ENCODE data around the gene F3.

The F3 gene

DNA sequence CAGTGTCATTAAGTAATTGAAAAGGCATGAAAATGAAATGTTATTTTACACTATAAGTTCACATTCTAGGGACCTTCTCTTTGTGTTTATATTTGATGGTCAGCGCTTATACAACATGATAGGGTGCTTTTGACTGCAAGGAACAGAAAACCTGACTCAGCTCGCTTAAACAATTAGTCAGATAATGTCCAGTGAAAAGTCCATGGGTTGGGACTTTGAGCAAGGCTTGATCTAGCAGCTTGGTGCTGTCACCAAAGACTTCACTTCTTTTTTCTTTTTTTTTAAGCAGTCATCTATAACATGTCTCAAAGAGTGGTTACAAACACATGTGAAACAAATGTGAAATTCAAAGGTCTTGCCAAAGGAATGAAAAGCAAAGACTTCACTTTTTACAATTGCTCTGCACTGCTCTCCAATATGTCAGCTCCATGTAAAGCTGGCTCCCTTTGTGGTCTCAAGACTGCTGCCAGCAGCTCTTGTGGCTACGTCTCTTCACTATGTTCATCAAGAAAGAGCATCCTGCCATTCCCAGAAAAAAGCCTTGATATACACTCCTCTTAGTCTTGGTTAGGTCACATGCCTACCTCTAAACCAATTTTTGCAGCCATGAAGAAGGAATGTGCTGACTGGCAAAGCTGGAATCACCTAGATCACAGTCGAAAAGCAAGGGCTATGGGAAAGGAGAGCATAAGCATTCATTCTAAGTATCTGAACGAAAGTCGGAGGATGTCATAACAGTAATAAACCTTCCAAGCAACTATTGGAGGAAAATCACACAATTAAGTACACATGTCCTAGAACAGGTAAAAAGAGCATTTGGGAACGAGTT is 15.2 kb downstream of the F3 start:
- DNase-seq = no peak

DNA sequence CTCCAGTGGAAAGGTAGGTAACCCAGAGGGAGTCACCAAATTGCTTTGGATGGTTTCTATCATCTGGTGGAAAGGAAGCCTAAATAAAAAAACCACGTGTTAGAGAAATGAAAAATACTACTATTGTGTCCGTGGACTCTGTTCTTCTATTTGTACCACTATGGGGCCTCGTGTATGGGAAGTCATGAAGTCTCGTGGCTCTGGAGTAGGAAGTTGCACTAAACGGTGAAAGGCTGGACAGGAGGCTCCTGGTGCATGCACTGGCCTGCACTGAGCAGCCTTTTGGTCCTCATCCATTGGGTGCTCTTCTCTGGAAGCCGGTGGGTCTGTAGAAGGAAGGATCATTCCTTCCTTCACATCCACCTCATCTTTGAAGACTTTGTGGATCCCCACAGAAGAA is 17.0 kb downstream of the F3 start:
- DNase-seq = no peak

DNA sequence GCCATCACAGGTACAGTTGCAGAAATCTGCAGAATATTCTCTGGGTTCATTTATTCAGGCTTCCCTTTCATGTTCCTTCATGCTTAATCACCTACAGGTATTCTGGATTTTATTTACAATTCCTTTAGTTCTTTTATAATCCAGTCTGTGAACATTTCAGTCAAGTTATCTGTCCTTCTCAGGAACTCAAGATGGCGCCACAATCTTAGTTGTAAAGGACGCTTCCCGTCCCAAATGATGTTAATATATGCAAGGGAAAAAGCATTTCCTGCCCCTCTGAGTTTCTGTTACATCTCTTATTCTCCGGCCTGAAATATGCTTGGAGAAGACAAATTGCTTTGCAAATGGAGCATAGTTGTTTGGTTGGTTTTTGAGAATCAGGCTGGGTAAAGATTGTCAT is 19.3 kb downstream of the F3 start:
- DNase-seq = no peak

DNA sequence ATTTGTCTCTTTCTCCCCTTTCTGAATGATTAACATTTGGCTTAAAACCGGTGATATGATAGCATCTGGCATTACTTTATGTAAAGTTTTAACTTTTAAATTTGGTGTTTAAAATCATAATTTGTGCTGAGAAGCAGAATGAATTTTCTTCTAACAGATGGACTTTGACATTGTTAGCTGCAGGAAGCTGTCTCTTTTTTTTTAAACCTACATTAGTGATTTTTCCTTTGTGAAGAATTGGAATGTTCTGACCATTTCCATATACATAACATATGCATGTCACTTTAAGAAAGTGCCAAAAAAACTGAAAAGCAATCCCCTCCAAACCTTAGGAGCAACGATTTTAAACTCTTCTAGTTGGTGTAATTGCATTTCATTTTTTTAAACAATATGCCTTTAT is 22.2 kb downstream of the F3 start:
- DNase-seq = no peak

DNA sequence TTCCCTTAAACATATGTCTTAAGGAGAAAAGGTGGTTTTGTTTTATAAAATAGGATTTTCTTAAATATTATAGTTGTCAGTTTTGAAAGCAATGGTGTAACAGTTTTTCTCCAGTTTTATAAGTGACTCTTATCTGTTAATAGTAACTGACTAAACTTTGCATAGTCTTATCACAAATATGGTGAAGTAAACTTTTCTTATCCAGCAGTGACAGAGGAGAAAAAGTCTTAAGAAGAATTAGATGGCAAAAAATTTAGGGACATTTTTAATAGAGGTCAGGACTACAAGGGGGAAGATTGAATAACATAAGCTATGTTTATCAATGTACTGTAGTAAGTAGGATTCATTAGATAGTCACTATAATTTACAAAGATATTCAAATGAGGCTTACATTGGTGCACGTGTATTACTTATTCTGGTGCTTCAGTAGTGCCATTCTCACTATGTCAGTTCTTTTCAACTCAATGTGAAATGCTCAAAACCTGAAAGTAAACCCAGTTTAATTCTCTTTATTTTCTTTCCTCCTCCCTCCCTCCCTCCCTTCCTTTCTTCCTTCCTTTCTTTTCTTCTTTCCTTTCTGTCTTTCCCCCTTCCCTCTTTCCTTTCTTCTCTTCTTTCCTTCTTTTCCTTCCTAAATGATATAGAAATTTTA is 26.1 kb downstream of the F3 start:
- DNase-seq = no peak

DNA sequence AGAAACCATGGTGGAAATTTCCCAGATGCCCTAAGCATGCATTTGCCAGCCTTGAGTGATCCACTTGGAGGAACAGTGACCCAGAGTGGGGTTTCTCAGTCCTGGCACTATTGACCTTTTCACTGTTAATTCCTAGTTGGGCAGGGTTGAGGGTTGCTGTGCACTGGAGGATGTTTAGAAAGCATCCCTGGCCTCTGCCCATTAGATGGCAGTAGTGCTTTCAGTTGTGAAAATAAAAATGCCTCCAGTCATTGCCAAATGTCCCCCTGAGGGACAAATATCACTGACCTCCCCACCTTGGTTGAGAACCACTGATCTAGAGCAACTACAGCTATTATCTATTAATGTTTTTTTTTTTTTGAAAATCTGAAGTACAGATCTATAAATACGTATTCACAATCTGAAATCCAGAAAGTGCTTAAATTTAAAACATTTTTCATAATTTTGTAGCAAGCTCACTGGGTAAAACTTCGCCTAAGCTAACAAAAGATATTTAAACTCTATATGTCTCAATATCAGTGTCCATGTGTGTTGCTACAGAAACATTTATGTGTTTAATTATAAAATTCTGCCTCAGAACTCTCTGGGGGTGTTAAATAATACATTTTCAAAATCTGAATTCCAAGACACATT is 27.3 kb downstream of the F3 start:
- no peak for DNase-seq

DNA sequence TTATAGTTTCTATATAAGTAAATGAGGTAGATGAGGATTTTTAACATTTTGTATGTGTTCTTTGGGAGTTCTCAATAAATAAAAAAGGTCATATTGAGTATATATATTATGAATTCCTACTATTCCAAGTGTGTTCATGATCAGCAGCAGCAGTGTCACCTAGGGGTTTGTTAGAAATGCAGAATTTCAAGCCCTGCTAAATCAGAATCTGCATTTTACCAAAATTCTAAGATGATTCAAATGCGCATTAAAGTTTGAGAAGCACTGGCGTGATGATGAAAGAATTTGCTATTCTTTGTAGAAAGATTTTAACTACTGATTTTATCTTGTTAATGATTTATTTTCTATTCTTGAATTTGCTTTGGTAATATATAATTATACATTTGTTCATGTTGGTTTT is 28.7 kb downstream of the F3 start:
- no peak for DNase-seq

DNA sequence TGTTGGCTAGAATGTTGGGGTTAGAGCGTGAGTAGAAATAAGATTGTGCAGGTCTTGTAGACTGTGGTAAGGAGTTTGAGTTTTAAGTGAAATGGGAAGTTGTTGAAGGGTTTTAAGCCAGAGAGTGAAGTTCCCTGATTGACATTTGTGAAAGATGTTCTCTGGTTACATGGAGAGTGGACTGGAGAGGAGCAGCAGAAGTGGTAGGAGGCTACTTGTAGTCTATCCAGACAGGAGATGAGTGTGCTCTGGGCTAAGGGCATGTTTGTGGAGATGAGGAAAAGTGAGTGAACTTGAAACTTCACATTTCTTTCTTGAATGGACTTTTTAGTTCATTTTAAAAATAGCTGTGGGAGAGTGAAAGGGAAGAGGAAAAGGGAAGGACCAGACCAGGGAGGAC is 37.0 kb downstream of the F3 start:
- no peak for DNase-seq

DNA sequence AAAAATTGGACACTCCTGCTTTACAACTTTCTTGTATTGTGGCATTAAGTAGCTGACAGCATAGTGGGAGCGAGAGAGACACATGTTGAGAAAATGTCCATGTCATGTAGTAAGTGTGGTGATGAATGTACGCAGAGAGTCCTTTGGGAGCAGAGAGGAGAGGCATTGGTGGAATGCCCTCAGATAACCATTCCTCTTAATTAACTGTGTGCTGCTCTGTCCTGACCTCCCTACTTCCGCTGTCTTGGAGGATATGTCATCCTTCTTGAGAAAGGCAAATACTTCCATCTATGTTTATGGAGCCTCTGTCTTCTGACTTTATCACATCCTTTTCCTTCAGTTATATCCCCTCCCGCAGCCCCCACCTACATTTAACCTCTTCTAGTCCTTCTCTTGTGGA is 38.4 kb downstream of the F3 start:
- DNase-seq = no peak

DNA sequence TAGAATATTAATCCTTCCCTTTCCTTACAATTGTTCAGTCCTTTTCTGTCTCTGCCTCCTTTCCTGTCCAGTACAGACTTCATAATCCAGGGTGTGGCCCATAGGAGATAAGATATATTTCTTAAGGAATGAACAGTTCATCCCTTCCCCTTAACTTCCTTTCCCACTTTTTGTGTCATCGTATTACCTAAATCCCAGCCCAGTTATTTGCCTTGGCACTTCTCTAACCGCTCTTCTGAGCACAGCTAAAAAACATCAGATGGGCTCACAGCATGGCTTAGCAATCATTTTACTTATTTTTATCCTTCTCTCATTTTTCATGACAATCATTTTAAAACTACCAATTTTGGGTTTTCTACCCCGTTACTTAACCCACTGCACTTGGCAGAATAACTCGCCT is 39.6 kb downstream of the F3 start:
- no peak for DNase-seq

DNA sequence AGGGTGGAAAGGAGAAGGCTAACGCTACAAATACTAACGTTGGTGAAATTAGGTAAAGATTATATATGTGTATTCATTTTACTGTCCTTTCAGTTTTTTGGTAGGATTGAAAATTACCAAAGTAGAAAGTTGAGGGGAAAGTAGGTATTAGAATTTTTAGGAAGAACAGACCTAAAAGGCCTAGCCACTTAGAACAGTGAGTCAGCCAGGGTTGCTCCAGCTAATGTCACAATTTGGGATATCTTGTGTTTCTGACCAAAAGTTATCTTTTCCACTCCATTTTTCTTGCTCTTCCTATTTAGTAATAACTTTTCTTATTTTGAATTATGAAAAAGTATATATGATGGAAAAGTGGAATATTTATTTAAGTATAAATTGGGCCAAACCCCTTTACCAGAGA is 40.1 kb downstream of the F3 start:
- no peak for DNase-seq

DNA sequence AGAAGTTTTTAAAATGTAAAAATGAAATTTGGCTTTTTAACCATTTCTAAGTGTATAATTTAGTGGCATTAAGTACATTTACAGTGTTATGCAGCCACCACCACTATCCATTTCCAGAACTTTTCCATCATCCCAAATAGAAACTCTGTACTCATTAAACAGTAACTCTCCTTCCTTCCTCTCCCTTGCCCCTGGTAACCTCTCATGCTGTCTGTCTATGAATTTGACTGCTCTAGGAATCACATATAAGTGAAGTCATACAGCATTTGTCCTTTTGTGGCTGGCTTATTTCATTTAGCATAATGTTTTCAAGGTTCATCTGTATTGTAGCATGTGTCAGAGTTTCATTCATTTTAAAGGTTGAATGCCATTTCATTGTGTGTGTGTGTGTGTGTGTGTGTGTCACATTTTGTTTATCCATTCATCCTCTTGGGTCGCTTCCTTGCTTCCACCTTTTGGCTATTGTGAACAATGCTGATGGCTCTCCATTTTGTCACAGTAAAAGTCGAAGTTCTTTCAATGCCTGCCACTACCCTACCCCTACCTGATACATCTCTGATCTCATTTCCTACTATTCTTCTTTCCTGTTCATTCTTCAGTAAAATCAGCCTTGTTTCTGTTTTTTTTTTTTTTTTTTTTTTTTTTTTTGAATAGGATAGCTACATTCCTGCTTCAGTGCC is 45.3 kb downstream of the F3 start:
- no peak for DNase-seq

DNA sequence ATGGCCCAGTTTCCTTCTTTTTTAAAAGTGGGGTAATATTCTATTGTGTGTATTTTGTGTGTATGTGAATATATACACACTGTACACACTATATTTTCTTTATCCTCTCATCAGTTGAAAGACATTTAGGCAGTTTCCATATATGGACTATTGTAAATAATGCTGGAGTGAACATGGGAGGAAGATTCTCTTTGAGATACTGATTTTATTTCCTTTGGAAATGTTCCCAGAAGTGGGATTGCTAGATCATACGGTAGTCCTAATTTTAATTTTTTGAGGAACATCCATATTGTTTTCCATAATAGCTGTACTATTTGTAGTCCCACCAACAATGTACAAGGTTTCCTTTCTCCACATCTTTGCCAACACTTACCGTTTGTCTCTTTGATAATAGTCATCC is 51.0 kb downstream of the F3 start:
- DNase-seq = no peak

DNA sequence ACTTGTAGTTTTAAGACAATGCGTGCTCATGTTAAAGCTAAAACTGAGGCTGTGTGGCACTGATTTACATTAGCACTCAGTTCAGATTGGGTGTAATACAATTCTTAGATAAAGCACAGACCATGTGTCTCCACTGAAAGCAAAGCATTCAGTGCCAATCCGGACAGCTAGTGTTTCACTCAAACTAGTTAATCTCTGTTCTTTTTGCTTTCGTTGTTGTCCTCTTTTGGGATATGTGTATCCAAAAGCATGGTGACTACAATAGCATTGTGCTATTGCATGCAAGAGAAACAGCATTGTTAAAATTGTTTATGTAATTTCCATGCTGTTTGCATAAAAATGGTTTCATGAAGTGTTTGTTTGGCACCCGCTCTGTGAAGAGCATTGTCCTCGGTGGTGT is 54.6 kb downstream of the F3 start:
- DNase-seq = no peak

DNA sequence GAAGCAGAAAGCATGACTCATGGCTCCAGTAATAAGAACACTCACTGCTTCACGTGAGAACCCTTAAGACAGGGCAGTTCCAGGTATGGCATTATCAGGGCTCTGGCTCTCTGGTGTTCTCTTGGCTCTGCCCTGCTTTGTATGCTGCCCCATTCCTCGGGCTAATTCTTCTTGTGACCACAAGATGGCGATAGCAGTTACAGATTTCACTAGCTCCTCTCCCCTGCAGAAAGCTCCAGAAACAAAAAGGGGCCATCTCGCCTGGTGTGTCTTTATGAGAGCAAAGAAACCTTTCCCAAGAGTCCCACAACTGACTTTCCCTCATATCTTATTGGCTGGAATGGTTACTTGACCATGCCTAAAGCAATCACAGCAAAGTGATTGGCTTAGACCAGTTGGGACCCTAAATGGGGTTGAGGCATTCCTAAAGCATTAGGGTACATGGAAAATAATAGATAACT is 60.1 kb downstream of the F3 start:
- DNase-seq = peak; percentile 22

DNA sequence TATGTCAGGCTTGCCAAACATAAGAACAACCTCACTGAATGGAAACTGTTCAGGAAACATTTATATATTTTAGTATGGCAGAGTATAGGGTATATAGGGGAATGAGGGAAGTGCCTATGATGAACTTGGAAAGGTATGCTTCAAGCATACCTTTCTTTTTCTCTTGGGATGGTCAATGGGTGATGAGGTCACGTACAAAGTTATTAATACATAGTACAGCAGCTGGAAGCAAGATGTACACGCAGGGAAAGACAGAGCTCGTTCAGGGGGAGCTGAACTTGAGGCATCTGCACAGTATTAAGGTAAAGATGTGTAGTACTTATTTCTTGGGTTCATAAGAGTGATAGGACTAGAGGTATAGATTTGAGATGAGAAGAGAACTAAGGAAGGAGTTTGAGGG is 61.9 kb downstream of the F3 start:
- no peak for DNase-seq
